SKM-1 treated with dmso at 0.1 percent for 144 hours (cell line): ENCODE results near the gene CHRND.
"Not testable (repeated sequence)": the region's sequence is repeated elsewhere in the genome, so short reads cannot be mapped to it uniquely, and the experiment has no call there.

Experiments used
- DNase-seq: peaks from one replicate; lab custom pipeline; 2025; ENCODE audit not compliant: unreplicated experiment; lab: John Stamatoyannopoulos, UW

Gene CHRND

GRCh38 chr2:232570481-232570880 is 44.5 kb downstream of the CHRND start:
- DNase-seq, result not testable (repeated sequence)

GRCh38 chr2:232571026-232571474 is 45.1 kb downstream of the CHRND start:
- DNase-seq, result no peak

GRCh38 chr2:232573042-232573441 is 47.1 kb downstream of the CHRND start:
- no peak for DNase-seq

- DNase-seq, result no peak
These were observed 47.9 kb downstream of the CHRND start for GRCh38 chr2:232573771-232574435.

- no peak for DNase-seq
These were observed 48.9 kb downstream of the CHRND start for GRCh38 chr2:232574674-232575403.

- DNase-seq, result no peak
These were observed 49.4 kb downstream of the CHRND start for GRCh38 chr2:232575404-232575746.

- no peak for DNase-seq
These were observed 51.0 kb downstream of the CHRND start for GRCh38 chr2:232576995-232577394.

GRCh38 chr2:232577841-232578240 is 51.9 kb downstream of the CHRND start:
- DNase-seq, result no peak

GRCh38 chr2:232578626-232579025 is 52.7 kb downstream of the CHRND start:
- DNase-seq, result no peak

GRCh38 chr2:232580648-232580981 is 54.7 kb downstream of the CHRND start:
- DNase-seq, result no peak

GRCh38 chr2:232581725-232582124 is 55.8 kb downstream of the CHRND start:
- DNase-seq, result no peak

GRCh38 chr2:232584238-232584637 is 58.3 kb downstream of the CHRND start:
- no peak for DNase-seq
